ENCODE results near the gene CDK9. TPM values are rescaled to one million over a fixed set of nuclear protein-coding genes. Genes with fewer than 3 reads are reported as not detected.
A peak's percentile ranks its signal among the peaks of the same experiment; 100 is the strongest.

Gene CDK9
- total RNA-seq, 1 experiment from 2014 or later: 68.0 TPM

DNA sequence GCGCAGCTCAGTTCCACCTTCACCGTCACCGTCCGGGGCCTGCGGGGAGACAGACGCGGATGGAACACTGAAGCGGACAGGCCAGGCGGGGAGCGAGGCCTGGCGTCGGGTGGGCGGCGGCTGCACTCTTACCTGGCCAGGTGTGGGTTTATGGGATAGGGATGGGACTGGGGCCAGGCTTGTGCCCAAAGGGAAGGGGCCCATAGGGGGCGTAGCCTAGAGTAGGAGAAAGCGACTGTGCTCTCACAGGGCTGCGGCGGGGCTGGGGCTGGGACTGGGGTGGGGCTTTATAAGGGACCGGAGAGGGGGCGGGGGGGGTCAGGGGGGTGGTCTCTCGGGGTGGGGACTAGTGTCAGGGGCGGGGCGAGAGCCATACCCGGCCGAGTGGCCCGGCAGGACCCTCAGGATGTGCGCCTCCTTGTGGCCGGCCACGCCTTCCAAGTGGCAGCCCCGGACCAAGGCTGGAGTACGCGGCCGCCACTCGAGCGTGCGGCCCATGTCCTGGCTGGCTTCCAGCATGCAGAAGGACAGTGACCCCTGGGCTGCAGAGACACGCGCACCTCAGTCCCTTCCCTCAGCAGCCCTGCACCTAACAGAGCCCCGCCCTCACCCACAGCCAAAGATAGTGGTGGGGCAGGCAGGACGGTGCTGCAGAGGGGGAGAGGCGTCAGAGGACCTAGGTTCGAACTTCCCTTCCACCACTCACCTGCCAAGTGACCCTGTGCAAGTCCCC, 39.7 kb downstream of the CDK9 start:
- no peak for TF ChIP-seq EZH2 (IDR thresholded peaks at IDR 0.05; ENCODE audit: borderline replicate concordance, low read depth, low read length, poor library complexity, severe bottlenecking)
- TF ChIP-seq, protein P1, sequence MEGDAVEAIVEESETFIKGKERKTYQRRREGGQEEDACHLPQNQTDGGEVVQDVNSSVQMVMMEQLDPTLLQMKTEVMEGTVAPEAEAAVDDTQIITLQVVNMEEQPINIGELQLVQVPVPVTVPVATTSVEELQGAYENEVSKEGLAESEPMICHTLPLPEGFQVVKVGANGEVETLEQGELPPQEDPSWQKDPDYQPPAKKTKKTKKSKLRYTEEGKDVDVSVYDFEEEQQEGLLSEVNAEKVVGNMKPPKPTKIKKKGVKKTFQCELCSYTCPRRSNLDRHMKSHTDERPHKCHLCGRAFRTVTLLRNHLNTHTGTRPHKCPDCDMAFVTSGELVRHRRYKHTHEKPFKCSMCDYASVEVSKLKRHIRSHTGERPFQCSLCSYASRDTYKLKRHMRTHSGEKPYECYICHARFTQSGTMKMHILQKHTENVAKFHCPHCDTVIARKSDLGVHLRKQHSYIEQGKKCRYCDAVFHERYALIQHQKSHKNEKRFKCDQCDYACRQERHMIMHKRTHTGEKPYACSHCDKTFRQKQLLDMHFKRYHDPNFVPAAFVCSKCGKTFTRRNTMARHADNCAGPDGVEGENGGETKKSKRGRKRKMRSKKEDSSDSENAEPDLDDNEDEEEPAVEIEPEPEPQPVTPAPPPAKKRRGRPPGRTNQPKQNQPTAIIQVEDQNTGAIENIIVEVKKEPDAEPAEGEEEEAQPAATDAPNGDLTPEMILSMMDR (conservative IDR thresholded peaks at IDR 0.05; ENCODE audit: low read depth, low read length): peak; percentile 50
- no peak overlapping the region for H3K4me3 ChIP-seq (ENCODE audit: low read depth, low read length, poor library complexity, severe bottlenecking)
- ChIA-PET CTCF (no interaction called here), POLR2A (ENCODE audit: low non-redundant PET) (no interaction called here)
- intact Hi-C loops (cut with micrococcal nuclease; ENCODE audit: unreplicated experiment): no loop called here
- no peaks in the 10 kb centered on the region for H3K4me1 ChIP-seq (ENCODE audit: insufficient read depth, low read length, poor library complexity, severe bottlenecking)
- H3K9me3 ChIP-seq (ENCODE audit: low read depth, low read length, poor library complexity, severe bottlenecking): no peaks in the 10 kb centered on the region
- DNase-seq (ENCODE audit: low spot score): no peak
- H3K36me3 ChIP-seq (ENCODE audit: insufficient read depth, low read length, poor library complexity, severe bottlenecking): peaks cover 5% of the 10 kb centered on the region
- no peaks in the 10 kb centered on the region for H3K27me3 ChIP-seq (replicated peaks; ENCODE audit: insufficient read depth, low read depth, low read length, poor library complexity)
- no TSS peak for BruUV-seq (replicated peaks)
- no peak overlapping the region for H3K27ac ChIP-seq (ENCODE audit: low read depth, low read length, poor library complexity, severe bottlenecking)

DNA sequence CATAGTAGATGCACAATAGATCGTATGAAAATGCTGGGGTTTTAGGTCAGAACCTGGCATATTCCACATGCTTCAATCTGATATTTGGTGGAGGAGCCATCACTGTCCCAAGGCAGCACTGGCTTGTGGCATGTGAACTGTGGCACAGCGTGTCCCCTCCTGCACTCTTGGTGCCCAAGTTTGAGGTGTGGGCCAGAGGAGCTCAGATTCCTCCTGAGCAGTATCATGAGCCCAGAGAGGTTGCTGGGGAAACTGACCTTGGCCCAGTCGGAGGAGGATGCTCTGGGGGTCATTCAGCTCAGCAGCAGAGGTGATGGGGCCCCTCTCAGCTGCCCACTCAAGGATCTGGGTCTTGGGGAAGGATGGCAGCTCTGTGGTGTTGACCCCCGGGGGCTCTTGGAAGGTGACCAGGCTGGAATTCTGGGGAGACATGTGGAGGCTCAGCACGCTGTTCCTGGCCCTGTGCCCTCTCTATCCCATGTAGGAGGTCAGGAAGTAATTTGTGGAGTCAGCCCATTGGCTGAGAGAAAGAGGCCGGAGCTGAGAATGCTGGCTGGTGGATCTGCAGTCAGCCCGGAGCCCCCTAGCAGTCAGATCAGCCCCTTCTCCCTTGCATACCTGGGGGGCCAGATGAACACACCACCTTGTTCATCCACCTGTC, 40.5 kb downstream of the CDK9 start:
- Histone ChIP-seq H3K27ac (ENCODE audit: low read depth, low read length, poor library complexity, severe bottlenecking) (no peak overlapping the region), H3K4me1 (ENCODE audit: insufficient read depth, low read length, poor library complexity, severe bottlenecking) (no peaks in the 10 kb centered on the region), H3K27me3 (replicated peaks; ENCODE audit: insufficient read depth, low read depth, low read length, poor library complexity) (no peaks in the 10 kb centered on the region), H3K36me3 (ENCODE audit: insufficient read depth, low read length, poor library complexity, severe bottlenecking) (peaks cover 5% of the 10 kb centered on the region), H3K9me3 (ENCODE audit: low read depth, low read length, poor library complexity, severe bottlenecking) (no peaks in the 10 kb centered on the region), H3K4me3 (ENCODE audit: low read depth, low read length, poor library complexity, severe bottlenecking) (no peak overlapping the region)
- intact Hi-C loops (cut with micrococcal nuclease; ENCODE audit: unreplicated experiment): no loop called here
- POLR2A ChIA-PET (ENCODE audit: low non-redundant PET): no interaction called here
- CTCF ChIA-PET: no interaction called here
- no peak for DNase-seq (ENCODE audit: low spot score)
- TF ChIP-seq EZH2 (IDR thresholded peaks at IDR 0.05; ENCODE audit: borderline replicate concordance, low read depth, low read length, poor library complexity, severe bottlenecking): no peak
- TF ChIP-seq, protein P1 (conservative IDR thresholded peaks at IDR 0.05; ENCODE audit: low read depth, low read length): no peak
- BruUV-seq (replicated peaks): no TSS peak

DNA sequence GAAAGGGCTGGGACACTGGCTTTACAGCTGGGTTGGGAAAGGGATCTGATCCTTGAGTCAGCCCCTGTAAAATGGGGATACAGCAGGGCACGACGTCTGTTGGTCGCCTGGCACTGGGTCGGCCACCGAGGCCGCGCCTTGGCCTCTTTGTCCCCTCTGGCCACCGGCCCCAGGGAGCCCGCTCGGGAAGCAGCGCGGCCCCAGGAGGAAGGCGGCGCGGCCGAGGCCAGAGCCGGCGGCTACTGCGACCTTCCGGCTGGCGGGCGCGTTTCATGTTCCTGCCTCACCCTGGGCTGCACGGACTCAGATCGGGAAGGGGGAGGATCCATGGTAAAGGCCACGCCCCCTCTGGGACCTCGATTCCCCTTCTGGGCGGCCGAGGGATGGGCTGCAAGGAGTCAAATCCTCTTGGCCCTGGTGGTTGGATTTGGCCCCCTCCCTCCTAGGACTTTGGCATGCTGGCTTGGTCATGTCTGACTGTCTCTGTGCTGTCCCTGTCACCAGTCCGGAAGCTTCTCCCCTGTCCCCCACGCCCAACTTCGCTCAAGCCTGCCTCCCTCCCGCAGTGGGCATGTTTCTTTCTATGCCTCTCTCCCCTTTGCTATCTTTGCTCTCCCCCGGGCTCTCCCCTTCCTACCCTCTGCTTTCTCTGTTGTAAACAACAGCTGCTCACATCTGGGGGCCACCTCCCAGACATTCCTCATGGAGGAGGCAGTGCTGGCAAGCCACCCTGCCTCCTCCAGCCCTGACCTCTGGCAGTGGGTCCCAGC, 42.6 kb downstream of the CDK9 start:
- Histone ChIP-seq H3K4me1 (ENCODE audit: insufficient read depth, low read length, poor library complexity, severe bottlenecking) (no peaks in the 10 kb centered on the region), H3K27ac (ENCODE audit: low read depth, low read length, poor library complexity, severe bottlenecking) (no peak overlapping the region), H3K4me3 (ENCODE audit: low read depth, low read length, poor library complexity, severe bottlenecking) (no peak overlapping the region), H3K9me3 (ENCODE audit: low read depth, low read length, poor library complexity, severe bottlenecking) (no peaks in the 10 kb centered on the region), H3K36me3 (ENCODE audit: insufficient read depth, low read length, poor library complexity, severe bottlenecking) (peaks cover 5% of the 10 kb centered on the region), H3K27me3 (replicated peaks; ENCODE audit: insufficient read depth, low read depth, low read length, poor library complexity) (no peaks in the 10 kb centered on the region)
- no TSS peak for BruUV-seq (replicated peaks)
- no peak for TF ChIP-seq EZH2 (IDR thresholded peaks at IDR 0.05; ENCODE audit: borderline replicate concordance, low read depth, low read length, poor library complexity, severe bottlenecking)
- TF ChIP-seq, protein P1 (conservative IDR thresholded peaks at IDR 0.05; ENCODE audit: low read depth, low read length): no peak
- CTCF ChIA-PET: no interaction called here
- intact Hi-C loops (cut with micrococcal nuclease; ENCODE audit: unreplicated experiment): no loop called here
- POLR2A ChIA-PET (ENCODE audit: low non-redundant PET): no interaction called here
- DNase-seq (ENCODE audit: low spot score): no peak
